GM19463 (cell line): ENCODE results near the gene FAU.

Experiments used
- ATAC-seq: cut with Tn5 transposase; IDR thresholded peaks from one replicate; pipeline ENCODE4 v1.9.1; 2021; ENCODE audit warnings: mild to moderate bottlenecking, moderate library complexity; ENCODE audit not compliant: unreplicated experiment

FAU gene

DNA sequence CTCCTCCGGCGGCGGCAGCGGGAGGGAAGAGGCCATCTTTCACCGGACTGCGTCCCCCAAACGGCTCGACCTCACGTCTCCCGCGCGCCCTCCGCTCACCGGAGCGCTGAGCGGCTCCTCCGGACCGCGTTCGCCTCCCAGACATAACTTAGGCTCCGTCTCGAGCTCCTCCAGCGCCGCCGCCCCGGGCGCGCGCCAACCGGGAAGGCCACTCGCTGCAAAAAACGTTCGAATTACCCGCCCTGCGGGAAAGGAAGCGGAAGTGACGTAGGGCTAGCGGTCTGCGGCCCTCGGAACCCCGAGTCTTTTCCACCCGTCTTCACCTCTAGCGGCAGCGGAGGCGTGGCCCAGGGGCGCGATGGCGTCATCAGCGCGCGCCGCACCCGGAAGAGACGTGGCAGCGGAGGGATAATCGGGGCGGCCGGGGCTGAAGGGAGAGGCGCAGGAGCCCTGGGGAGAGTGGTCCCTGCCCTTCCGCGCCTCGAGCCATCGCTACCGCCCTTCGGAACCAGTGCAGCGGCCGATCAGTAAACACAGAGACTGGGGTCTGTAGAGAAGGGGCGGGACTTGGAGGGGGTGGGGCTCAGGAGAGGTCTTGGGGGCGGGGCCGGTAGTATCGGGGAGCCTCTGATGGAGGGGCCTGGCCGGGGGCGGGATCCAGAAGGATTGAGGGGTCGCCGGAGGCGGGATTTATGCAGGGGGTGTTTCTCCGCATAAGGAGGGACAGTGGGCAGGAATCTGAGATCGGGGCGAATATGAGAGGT, 37.9 kb downstream of the FAU start, which contains the start of the genes CDCA5 and ZFPL1:
CDCA5 (minus strand) TSS at position 207 of the 764 bp plus-strand sequence; CDS start at position 145, 62 bp downstream.
ZFPL1 (plus strand) TSS at position 389 of the 764 bp plus-strand sequence. CDS start 477 bp downstream, outside the sequence.
- ATAC-seq = peak; percentile 78

DNA sequence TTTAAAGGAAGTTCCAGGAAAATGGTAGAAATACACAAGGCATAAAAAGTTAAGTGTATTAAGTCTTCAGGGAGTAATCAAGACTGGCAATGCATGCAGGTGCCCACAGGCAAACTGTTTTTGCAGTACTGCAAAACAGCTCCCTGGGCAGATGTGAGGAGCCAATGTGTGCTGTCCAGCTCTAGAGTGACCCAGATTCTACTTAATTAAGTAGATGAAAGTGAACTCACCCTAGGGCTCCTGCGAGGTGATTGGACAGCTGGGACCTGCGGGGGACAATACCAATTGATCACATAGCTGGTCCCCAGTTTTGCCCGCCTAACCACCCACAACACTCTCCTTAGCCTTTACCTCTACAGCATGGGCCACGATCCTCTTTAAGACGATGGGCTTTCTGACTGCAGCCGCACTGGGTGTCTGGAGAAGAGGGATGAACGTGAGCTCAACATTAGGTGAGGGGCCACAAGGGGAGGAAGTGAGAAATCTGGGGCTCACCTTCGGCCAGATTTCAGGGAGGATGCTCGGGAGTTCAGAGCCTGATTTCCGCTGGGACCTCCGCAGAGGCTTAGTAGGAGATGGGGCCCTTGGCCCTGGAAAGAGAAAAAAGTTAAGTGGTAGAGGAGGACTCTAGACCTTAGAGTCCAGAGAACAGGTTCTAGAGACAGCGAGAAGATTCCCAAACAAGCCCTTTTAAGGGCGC, 38.6 kb downstream of the FAU start:
- peak; percentile 17 for ATAC-seq

DNA sequence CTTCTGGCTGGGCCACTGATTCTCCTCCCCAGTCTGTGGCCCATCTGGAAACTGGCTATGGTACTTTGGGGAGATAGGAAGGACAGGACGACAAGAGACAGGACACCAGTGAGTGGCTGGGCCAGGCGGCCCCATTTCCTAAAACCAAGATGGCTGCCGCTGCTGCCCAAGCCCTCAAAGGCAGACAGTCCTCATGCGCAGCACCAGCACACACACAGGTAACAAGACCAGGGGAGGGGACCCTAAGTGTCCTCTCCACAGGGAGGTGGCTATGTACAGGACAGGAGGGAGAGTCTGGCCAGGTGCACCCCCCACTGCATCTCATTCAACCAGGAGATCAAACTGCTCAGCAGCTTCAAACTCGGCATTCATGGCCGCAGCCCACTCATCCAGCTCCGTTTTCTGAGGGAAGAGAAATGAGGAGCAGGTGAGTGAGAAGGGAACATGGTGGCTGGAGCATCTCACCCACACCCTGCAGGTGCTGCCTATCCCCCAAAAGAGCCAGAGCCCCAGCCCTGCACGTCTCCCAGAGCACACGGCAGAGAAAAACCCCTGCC, 43.1 kb downstream of the FAU start:
- ATAC-seq = no peak

DNA sequence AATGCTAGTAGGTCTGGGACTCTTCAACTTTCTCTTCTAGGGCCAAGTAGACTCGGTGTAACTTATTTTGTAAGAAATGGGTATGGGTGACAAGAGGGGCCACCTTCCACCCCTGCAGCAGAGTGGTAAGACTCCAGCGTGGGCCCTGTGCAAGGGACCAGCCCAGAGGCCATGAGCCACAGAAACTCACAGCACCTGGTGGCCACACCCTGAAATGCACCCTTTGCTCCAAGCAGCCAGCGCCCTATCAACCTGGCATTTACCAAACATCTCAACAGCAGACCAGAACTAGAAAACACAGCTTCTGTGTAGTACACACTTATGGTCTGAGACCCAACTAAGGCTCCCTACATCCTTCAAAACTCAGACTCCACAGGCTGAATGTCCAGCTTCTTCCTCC, 43.8 kb downstream of the FAU start:
- ATAC-seq = peak; percentile 51

DNA sequence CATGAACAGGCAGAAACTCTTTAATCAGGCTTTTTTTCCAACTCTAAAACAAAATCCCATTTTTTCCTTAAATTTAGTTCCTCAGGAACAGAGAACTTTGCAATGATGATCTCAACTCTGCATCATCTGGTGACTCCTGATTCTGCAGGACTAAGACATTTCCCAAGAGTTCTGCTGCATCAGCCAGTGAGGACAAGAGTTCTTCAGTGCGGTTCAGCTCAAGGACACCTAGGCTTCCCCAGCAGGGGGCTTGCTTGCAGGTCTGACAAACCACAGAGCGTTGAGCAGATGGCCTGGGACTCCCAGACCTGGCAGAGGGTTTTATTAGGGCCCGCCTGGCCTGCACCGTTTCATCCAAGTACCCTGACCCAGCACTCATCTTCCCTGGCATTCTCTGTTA, 44.5 kb downstream of the FAU start:
- ATAC-seq = no peak

DNA sequence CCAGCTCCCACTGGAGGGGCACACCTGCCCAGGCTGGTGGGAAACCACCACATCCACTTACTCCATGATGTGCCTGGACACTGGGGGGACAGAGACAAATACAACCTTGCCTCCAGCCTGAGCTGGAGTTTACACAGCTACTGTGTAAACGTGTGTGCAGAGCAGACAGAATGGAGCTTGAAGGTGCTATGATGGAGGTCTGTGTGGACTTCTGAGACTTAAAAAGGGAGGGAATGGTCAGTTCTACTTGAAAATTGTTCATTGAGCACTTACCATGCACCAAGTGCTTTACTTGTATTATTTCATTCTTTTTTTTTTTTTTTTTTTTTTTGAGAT, 49.3 kb downstream of the FAU start:
- ATAC-seq = no peak

DNA sequence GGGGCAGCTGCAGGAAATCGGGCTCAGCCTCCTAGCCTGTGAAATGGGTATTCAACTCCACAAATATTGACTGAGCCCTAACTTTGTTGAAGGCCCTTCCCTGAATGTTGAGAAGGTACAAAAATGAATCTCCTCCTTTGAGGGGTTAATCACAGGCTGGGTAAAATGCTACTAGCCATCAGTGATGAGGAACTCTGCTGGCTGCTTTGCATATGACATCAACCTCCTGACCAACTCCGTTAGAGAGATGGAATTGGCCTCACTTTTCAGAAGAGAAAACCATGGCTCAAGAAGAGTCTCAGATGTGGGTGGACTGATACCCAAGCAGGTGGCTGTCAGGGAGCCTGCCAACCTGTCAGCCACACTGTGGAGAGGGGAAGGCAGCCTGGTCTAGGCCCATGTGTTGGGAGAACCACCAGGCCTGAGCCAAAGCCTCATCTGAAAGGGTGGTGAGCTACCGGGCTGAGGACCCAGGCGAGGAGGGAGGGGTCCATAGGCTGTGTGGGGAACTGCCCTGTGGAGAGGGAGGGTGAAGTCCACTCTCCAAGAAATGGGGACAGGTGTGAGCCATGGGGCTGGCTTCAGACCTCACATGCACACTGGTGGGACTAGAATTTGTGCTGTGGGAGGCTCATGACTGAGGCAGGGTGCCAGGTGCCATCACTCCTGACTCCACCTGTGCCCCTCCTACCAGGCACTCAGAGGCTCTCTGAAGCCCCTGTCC, 49.9 kb downstream of the FAU start:
- no peak for ATAC-seq
